KBM-7 (cell line): Measurements from ENCODE around the gene SQOR.

ENCODE experiments used
- DNase-seq: peaks from one replicate; pipeline ENCODE4 v3.0.0-alpha.2; 2015
- in situ Hi-C: fragments of 300-500 bp; cut with MboI; formaldehyde crosslinking; loops from 2 replicates; pipeline ENCODE4 v1.14.3; 2020; ENCODE audit warnings: low sequenced_read_pairs, low pct_unique_long_range_greater_than_20kb, mixed read lengths

The SQOR gene

GRCh38 chr15:45690581-45691260 is 55.9 kb downstream of the SQOR start:
- DNase-seq, result no peak
- in situ Hi-C loops, result no loop called here

GRCh38 chr15:45701108-45701507 is 66.3 kb downstream of the SQOR start:
- in situ Hi-C loops, result no loop called here
- DNase-seq, result no peak

DNA sequence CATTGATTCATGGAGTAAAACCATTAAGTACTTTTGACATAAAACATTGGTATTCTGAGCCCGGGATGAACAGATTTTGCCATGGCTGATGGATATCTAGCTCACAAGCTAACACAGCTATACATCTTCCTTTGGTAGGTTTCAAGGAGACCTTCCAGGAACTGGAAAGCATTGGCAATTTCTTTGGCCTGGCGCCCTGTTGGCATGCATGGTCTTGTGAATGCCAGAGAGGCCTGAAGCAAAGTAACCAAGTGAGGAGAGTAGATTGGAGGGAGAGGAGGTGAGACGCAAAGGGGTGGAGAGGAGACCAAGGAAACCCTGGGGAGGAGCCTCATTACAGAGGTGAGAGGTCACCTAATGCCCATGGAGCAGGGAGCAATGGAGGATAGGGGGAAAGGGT is 67.2 kb downstream of the SQOR start:
- in situ Hi-C loops, result no loop called here
- DNase-seq, result no peak

GRCh38 chr15:45703670-45704328 is 69.0 kb downstream of the SQOR start:
- no peak for DNase-seq
- in situ Hi-C loops, result no loop called here

DNA sequence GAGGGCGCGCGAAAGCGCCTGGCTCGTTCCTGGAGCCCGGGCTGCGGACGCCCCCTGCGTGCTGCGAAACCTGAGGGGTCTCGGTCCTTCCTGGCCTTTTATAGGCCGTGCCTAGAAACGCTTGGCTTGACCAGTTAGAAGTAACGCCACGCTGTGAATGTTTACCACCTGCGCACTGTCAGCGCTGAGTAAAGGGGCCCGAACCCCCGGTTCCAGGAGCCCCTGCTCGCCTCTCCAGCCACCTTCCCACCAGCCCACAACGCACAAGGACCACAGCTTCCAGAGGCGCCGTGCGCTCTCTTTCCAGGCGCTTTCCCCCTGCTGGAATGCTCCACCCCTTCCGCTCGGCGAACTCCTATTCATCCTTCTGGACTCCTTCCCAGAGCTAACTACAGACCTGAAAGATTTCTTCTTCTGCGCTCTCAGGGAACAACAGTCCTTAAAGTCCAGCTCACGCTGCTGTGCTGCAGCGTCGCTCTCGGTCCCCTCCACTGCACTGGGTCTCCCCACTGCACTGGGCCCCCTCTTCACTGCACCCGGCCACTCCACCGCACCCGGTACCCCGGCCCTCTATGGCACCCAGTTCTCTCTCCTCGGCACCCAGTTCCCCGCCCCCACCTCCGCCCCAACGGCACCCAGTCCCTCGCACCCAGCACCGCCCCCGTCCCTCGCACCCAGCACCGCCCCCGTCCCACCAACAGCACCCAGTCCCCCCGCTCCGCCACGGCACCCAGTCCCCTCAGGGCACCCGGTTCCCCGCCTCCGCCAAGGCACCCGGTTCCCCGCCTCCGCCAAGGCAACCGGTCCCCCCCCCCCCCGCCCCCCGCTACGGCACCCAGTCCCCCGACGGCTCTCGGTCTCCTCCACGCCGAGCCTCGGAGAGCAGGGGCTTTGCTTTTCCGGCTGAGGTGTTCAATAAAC is 69.8 kb downstream of the SQOR start:
- no peak for DNase-seq
- in situ Hi-C loops, result no loop called here

DNA sequence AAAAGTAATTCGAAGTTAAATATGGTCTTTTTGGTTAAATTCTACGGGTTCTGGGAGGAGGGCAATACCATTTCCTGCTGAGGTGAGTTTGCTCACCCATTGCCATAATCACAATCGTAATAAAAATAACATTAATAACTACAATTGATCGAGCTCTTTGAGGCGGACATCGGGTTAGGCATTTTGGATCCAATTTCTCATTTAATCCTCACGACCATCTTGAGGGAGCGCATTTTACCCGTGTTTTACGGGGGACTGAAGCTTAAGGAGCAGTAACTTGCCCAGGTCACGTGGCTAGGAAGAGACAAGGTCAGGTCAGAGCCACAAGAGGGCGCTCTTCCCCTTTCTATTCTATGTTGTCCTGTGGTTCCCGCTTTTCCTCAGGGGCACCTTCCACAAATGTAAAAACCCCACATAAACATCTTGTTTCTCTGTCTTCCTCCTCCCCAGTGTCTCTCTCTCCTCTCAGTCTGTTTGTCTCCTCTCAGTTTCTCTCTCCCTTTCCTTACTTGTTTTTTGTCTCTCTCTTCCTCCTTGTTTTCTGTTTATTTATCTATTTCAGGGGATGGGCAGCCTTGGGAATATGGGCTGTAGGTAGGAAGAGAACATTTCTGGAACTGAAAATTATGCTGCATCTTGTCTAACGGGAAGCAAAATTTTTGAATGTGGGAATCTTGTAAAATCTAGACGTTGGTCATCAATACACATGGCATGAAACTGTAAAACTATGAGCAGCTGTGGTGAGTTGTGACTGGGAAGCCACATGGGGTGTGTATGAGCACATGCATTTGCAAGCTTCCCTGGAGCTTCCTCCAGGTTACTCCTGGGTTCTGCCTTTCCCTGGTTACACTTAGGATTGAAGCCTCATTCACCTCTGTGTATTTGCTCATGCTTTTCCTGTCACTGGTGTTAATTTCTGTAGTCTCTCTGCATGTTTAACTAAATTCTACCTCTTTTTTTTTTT is 71.0 kb downstream of the SQOR start:
- in situ Hi-C loops, result no loop called here
- peak; percentile 87 for DNase-seq

DNA sequence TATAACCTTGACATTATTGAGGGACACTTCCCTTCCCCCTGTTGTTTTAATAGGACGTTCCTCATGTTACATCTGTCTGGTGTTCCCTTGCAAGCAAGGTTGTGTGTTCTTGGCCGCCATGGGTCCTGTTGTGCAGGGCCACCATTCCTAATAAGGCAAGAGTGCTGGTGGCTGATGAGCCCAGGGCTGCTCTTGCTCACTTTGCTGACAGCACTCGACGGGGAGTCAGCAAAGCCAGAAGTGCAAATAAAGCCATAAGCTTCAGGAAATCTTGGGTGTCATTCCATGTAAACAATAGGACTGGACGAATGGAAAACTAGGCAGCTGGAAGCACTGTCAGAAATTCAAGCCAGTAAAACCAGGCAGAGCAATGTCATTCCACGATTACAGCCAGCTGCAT is 75.8 kb downstream of the SQOR start:
- in situ Hi-C loops, result no loop called here
- DNase-seq, result no peak

- DNase-seq, result peak; percentile 80
- in situ Hi-C loops, result no loop called here
Measured at GRCh38 chr15:45714590-45715488, 80.0 kb downstream of the SQOR start.

- DNase-seq, result peak; percentile 16
- in situ Hi-C loops, result no loop called here
Measured at GRCh38 chr15:45715528-45715927, 80.7 kb downstream of the SQOR start.

- no peak for DNase-seq
- in situ Hi-C loops, result no loop called here
Measured at GRCh38 chr15:45719490-45719889, 84.7 kb downstream of the SQOR start.

GRCh38 chr15:45720183-45720582 is 85.4 kb downstream of the SQOR start:
- in situ Hi-C loops, result no loop called here
- no peak for DNase-seq

- no peak for DNase-seq
- in situ Hi-C loops, result no loop called here
Measured at GRCh38 chr15:45728641-45729040, 93.8 kb downstream of the SQOR start.

- in situ Hi-C loops, result no loop called here
- no peak for DNase-seq
Measured at GRCh38 chr15:45729141-45729540, 94.3 kb downstream of the SQOR start.

- no peak for DNase-seq
- in situ Hi-C loops, result no loop called here
Measured at GRCh38 chr15:45731343-45731742, 96.5 kb downstream of the SQOR start.

DNA sequence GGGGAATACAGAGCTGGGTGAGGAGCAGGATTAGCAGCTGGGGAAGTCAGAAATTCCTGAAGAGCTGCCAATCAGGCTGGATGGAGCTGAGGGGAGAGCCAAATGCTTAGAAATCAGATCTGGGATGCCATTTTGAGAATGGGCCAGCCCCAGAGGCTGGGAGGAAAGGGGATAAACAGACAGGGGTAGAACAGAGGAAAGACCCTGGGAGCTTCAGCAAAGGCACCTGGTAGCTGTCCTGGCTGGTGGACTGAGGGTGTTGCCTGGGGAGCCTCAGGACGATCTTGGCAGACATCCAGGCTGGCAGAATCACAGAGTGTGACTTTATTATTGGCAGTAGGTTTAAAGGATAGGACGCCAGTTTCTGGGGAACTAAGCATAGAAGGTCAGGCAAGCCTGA is 97.8 kb downstream of the SQOR start:
- DNase-seq, result no peak
- in situ Hi-C loops, result no loop called here

GRCh38 chr15:45734260-45734711 is 99.5 kb downstream of the SQOR start:
- DNase-seq, result no peak
- in situ Hi-C loops, result no loop called here
